ENCODE results near the gene KRT36.

KRT36 gene

GRCh38 chr17:41475421-41475820 lies 14.3 kb downstream of the KRT36 start:
- no peak for DNase-seq

GRCh38 chr17:41474863-41475262 lies 14.8 kb downstream of the KRT36 start:
- DNase-seq, result no peak

- DNase-seq, result no peak
Observed at GRCh38 chr17:41468346-41468745, 21.4 kb downstream of the KRT36 start.

DNA sequence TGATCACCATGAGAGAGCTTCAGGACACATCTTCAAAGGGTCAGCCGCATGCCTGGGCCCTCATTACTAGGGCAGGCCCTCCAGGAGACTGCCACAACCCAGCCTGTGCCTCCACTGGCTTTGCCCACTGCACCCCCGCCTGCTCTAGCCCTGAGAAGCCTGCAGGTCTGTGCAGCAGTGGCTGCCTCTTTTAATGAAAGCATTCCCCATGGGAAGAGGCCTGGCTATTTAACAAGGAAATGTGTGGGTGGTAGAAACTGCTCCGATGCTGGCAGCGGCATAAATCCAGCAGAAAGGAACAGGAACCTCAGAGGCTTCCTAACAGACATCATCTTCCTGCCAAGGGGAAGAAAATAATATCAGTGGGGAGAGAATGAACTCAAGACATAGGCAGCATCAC lies 22.1 kb downstream of the KRT36 start:
- DNase-seq, result no peak

- no peak for DNase-seq
Observed at GRCh38 chr17:41466988-41467387, 22.7 kb downstream of the KRT36 start, which contains the start of gene KRT32. TSS of gene KRT32 (minus strand) at chr17:41467386. CDS start at chr17:41467325, 61 bp downstream.

DNA sequence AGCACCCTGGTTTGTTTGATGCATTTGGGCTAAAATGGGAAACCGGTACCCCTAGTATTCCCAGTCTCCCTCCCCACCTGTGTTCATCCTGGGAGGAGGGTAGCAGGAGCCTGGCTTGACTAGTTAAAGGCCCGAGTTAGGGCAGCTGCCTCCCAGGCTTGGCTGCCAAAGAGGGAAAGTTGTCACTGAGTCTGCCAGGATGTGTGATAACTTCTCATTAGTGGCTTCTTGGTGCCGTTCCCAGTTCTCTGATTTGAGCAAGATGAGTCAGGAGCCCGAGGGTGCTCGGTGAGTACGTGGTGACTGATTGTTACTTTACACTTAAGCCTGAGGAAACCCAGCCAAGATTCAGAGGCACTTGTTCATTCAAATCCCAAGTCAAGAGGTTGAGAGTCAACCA lies 25.0 kb downstream of the KRT36 start:
- DNase-seq, result no peak

GRCh38 chr17:41464173-41464572 lies 25.5 kb downstream of the KRT36 start:
- no peak for DNase-seq

- no peak for DNase-seq
Observed at GRCh38 chr17:41463746-41464145, 26.0 kb downstream of the KRT36 start.

DNA sequence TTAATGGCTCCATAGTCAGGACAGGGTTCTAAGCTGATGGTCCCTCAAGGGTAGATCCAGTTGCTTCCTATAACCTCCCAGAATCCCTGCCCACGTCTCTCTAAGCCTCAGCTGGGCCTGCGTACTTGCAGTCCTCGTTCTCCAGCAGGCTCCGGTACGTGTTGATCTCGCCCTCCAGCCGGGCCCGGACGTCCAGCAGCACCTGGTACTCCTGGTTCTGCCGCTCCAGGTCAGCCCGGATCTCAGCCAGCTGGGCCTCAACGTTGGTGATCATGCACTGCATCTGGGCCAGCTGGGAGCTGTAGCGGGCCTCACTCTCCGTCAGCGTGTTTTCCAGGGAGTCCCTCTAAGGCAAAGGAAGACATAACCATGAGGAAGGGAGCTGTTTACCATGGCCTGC lies 27.0 kb downstream of the KRT36 start:
- DNase-seq, result no peak

GRCh38 chr17:41457676-41458075 lies 32.0 kb downstream of the KRT36 start:
- DNase-seq, result no peak

- DNase-seq, result no peak
Observed at GRCh38 chr17:41456204-41456603, 33.5 kb downstream of the KRT36 start.

DNA sequence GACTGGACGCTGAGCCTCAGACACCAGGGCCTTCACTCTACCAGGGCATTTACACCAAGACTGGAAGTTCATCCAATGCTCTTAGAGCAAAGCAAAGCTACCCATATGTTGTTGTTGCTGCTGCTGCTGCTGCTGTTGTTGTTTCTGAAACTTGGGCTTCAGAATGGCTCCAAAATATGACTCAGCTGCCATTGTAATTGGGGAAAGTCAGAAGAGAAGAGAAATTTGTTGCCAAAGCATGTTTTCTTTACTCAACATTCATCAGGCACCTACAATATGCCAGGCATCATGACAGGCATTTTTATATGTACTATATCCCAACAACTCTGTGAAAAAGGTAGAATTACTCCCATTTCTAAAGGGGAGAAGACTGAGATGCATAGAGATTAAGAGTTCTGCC lies 34.5 kb downstream of the KRT36 start:
- no peak for DNase-seq

DNA sequence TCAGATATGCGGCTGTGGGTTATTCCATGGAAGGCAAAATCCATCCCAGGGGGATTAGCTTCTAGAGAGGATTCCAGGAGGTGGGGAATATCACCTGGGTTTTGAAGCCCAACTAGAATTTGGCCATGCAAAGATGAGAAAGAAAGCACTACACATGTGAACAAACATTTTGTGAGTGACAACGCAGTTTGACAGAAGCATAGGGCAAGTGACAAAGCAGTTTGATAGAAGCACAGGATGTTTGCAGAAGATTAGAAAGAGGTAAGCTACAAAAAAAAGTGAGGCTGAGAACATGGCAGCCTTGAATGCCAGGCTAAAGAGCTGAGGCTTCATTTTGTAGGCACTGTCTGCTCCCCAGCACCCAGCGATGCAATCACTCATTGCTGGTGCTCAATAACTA lies 36.6 kb downstream of the KRT36 start:
- DNase-seq, result no peak

DNA sequence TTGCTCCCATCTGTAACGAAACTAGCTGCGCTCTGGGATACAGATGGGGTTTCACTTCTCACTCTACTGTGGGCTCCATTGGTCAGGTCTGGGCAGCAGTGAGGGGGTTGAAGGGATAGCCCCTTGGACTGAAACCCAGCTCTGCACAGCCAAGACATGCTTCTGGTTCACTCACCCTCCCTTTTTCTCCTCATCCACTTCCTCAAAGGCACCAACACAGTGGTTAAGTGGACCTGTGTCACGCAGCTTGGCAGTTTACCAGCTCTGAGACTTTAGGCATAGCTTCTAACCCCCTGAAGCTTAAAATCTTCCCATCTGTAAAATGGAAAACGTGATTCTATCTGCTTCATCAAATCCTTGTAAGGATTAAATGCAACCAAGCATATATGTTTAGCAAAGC lies 37.4 kb downstream of the KRT36 start:
- no peak for DNase-seq

GRCh38 chr17:41451154-41451728 lies 38.5 kb downstream of the KRT36 start:
- no peak for DNase-seq

GRCh38 chr17:41449008-41449407 lies 40.7 kb downstream of the KRT36 start:
- DNase-seq, result no peak

GRCh38 chr17:41448506-41448905 lies 41.2 kb downstream of the KRT36 start:
- DNase-seq, result no peak

GRCh38 chr17:41446806-41447205 lies 42.9 kb downstream of the KRT36 start:
- no peak for DNase-seq

- no peak for DNase-seq
Observed at GRCh38 chr17:41444640-41445039, 45.1 kb downstream of the KRT36 start.

GRCh38 chr17:41444186-41444585 lies 45.5 kb downstream of the KRT36 start:
- no peak for DNase-seq

- no peak for DNase-seq
Observed at GRCh38 chr17:41442739-41443138, 47.0 kb downstream of the KRT36 start.

GRCh38 chr17:41440531-41441033 lies 49.1 kb downstream of the KRT36 start, which contains the start of gene KRT38:
TSS of gene KRT38 (minus strand) at chr17:41440983. CDS start at chr17:41440921, 62 bp downstream.
- DNase-seq, result no peak

- no peak for DNase-seq
Observed at GRCh38 chr17:41439375-41439774, 50.3 kb downstream of the KRT36 start.

DNA sequence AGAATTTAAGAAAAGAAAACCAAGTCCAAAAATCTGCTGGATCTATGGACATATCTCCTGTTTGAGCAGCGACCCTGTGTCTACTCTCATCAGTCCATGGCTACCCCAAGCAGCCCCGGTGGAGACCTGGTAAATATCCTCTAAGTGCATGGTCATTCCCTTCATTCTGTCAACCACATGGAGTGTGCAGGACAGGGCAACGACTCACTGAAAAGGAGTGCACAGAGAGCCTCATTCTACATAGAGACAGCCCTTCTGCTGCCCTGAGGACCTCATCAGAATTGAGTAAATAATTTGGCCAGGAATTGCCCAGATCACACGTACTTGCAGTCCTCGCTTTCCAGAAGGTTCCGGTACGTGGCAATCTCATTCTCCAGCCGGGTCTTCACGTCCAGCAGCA lies 51.9 kb downstream of the KRT36 start:
- DNase-seq, result no peak

- no peak for DNase-seq
Observed at GRCh38 chr17:41437254-41437653, 52.5 kb downstream of the KRT36 start.

All from stimulated activated CD4-positive, alpha-beta T cell treated with anti-CD3 and anti-CD28 coated beads, Interleukin-2, amount 100 ng/mL, for 48 hours (primary cell).